Spleen (tissue), 7 donors: ENCODE measurements around the gene DHX34.

Source experiments
- POLR2A ChIP-seq, 3 donors: fragments of 450-650 bp; IDR thresholded peaks; one replicate each; pipeline ENCODE4 v1.5.1; 2017; ENCODE audit warnings: antibody characterized with exemption in 3 of 3, mild to moderate bottlenecking in 1 of 3
- POLR2AphosphoS5 ChIP-seq, 3 donors: sonication (generic); formaldehyde crosslinking; IDR thresholded peaks; one replicate each; pipeline ENCODE4 v1.5.1; 2017; ENCODE audit warnings: antibody characterized with exemption in 3 of 3
- TF ChIP-seq, protein P1 (sequence below), 11 experiments: fragments of 200-600 bp in 7 of 11; fragments of 450-650 bp in 4 of 11; sonication (generic) in 4 of 11; IDR thresholded peaks in 8 of 11; conservative IDR thresholded peaks in 3 of 11; 1 replicate in 7 of 11; 2 replicates in 4 of 11; pipeline versions ENCODE4 v1.4.0 to v1.8.0; 2016 to 2021; ENCODE audit warnings: antibody characterized with exemption in 11 of 11, inconsistent platforms in 4 of 11, mild to moderate bottlenecking in 1 of 11
- donor health status: DM: no; HTN: no; CAD: no; lungs with moderate emphysema.
- donor health status: DM: no; HTN: no; CAD: no.
- donor health status: DM: no; HTN: no; CAD: no.

- TF ChIP-seq, protein P1, sequence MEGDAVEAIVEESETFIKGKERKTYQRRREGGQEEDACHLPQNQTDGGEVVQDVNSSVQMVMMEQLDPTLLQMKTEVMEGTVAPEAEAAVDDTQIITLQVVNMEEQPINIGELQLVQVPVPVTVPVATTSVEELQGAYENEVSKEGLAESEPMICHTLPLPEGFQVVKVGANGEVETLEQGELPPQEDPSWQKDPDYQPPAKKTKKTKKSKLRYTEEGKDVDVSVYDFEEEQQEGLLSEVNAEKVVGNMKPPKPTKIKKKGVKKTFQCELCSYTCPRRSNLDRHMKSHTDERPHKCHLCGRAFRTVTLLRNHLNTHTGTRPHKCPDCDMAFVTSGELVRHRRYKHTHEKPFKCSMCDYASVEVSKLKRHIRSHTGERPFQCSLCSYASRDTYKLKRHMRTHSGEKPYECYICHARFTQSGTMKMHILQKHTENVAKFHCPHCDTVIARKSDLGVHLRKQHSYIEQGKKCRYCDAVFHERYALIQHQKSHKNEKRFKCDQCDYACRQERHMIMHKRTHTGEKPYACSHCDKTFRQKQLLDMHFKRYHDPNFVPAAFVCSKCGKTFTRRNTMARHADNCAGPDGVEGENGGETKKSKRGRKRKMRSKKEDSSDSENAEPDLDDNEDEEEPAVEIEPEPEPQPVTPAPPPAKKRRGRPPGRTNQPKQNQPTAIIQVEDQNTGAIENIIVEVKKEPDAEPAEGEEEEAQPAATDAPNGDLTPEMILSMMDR (IDR thresholded peaks at IDR 0.05 in 8 of 11, conservative IDR thresholded peaks at IDR 0.05 in 3 of 11) = no peak
- TF ChIP-seq POLR2A (IDR thresholded peaks at IDR 0.05) (no peak), POLR2AphosphoS5 (IDR thresholded peaks at IDR 0.05) (no peak)
These were observed 72.8 kb downstream of the DHX34 start for GRCh38 chr19:47421844-47422395.
